HEK293 (cell line): ENCODE measurements around the gene ERBB4.

Experiments used
- ZNF175 ChIP-seq: fragments of 450-650 bp; formaldehyde crosslinking; IDR thresholded peaks from 2 replicates; pipeline ENCODE4 v1.5.1; 2016; ENCODE audit warnings: missing biosample characterization, missing genetic modification characterization
- ZNF26 ChIP-seq: fragments of 450-650 bp; formaldehyde crosslinking; IDR thresholded peaks from 2 replicates; pipeline ENCODE4 v1.5.1; 2016; ENCODE audit warnings: missing biosample characterization, missing genetic modification characterization
- ZNF274 ChIP-seq, 2 experiments: fragments of 200-500 bp in 1 of 2; fragments of 450-650 bp in 1 of 2; sonication (Bioruptor generic) in 1 of 2; formaldehyde crosslinking in 1 of 2; IDR thresholded peaks; 2 replicates each; pipeline versions ENCODE4 v1.5.1 to v1.6.1; 2014 to 2016; ENCODE audit warnings: borderline replicate concordance in 1 of 2, inconsistent platforms in 1 of 2, low read length in 1 of 2, missing biosample characterization in 1 of 2, missing genetic modification characterization in 1 of 2
- ZNF280D ChIP-seq: fragments of 450-650 bp; formaldehyde crosslinking; IDR thresholded peaks from 2 replicates; pipeline ENCODE4 v1.5.1; 2016; ENCODE audit warnings: missing biosample characterization, missing genetic modification characterization
- ZNF302 ChIP-seq: fragments of 450-650 bp; formaldehyde crosslinking; IDR thresholded peaks from 2 replicates; pipeline ENCODE4 v1.5.1; 2016; ENCODE audit warnings: missing biosample characterization, missing genetic modification characterization, low read depth
- ZNF555 ChIP-seq: fragments of 450-650 bp; formaldehyde crosslinking; conservative IDR thresholded peaks from 2 replicates; pipeline ENCODE4 v1.5.1; 2017; ENCODE audit warnings: missing biosample characterization, mild to moderate bottlenecking, missing genetic modification characterization, inconsistent platforms
- ZNF707 ChIP-seq: fragments of 450-650 bp; formaldehyde crosslinking; IDR thresholded peaks from 2 replicates; pipeline ENCODE4 v1.5.1; 2016; ENCODE audit warnings: missing biosample characterization, missing genetic modification characterization
- ZNF792 ChIP-seq: fragments of 450-650 bp; formaldehyde crosslinking; IDR thresholded peaks from 2 replicates; pipeline ENCODE4 v1.5.1; 2016; ENCODE audit warnings: missing biosample characterization, missing genetic modification characterization
- TF ChIP-seq, protein P1 (sequence below): fragments of 450-650 bp; formaldehyde crosslinking; IDR thresholded peaks from 2 replicates; pipeline ENCODE4 v1.5.1; 2016; ENCODE audit warnings: missing biosample characterization, missing genetic modification characterization
- TF ChIP-seq, protein P2 (sequence below): fragments of 450-650 bp; formaldehyde crosslinking; IDR thresholded peaks from 2 replicates; pipeline ENCODE4 v1.5.1; 2016; ENCODE audit warnings: missing biosample characterization, missing genetic modification characterization, borderline replicate concordance

GRCh38 chr2:212523756-212524155 lies 14.8 kb downstream of the ERBB4 start:
- TF ChIP-seq, protein P1, sequence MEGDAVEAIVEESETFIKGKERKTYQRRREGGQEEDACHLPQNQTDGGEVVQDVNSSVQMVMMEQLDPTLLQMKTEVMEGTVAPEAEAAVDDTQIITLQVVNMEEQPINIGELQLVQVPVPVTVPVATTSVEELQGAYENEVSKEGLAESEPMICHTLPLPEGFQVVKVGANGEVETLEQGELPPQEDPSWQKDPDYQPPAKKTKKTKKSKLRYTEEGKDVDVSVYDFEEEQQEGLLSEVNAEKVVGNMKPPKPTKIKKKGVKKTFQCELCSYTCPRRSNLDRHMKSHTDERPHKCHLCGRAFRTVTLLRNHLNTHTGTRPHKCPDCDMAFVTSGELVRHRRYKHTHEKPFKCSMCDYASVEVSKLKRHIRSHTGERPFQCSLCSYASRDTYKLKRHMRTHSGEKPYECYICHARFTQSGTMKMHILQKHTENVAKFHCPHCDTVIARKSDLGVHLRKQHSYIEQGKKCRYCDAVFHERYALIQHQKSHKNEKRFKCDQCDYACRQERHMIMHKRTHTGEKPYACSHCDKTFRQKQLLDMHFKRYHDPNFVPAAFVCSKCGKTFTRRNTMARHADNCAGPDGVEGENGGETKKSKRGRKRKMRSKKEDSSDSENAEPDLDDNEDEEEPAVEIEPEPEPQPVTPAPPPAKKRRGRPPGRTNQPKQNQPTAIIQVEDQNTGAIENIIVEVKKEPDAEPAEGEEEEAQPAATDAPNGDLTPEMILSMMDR (tag by site-specific recombination), result no peak
- TF ChIP-seq ZNF792 (tag by site-specific recombination), result no peak
- TF ChIP-seq ZNF280D (tag by site-specific recombination), result no peak
- no peak for TF ChIP-seq ZNF175
- no peak for TF ChIP-seq ZNF274 (IDR thresholded peaks at IDR 0.05; ENCODE audit: low read length)
- TF ChIP-seq ZNF274 (tag by site-specific recombination; IDR thresholded peaks at IDR 0.05; ENCODE audit: borderline replicate concordance), result no peak
- TF ChIP-seq ZNF302 (tag by site-specific recombination), result no peak
- no peak for TF ChIP-seq ZNF26 (tag by site-specific recombination)
- TF ChIP-seq, protein P2, sequence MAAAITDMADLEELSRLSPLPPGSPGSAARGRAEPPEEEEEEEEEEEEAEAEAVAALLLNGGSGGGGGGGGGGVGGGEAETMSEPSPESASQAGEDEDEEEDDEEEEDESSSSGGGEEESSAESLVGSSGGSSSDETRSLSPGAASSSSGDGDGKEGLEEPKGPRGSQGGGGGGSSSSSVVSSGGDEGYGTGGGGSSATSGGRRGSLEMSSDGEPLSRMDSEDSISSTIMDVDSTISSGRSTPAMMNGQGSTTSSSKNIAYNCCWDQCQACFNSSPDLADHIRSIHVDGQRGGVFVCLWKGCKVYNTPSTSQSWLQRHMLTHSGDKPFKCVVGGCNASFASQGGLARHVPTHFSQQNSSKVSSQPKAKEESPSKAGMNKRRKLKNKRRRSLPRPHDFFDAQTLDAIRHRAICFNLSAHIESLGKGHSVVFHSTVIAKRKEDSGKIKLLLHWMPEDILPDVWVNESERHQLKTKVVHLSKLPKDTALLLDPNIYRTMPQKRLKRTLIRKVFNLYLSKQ, result no peak
- no peak for TF ChIP-seq ZNF555 (tag by site-specific recombination)
- TF ChIP-seq ZNF707 (tag by site-specific recombination), result no peak
